Cardiac muscle cell (in vitro differentiated cells and primary cell): ENCODE measurements around the gene FAM83E. TPM values are rescaled to one million over a fixed set of nuclear protein-coding genes. Genes with fewer than 3 reads are reported as not detected.
"Not testable (repeated sequence)": the region's sequence is repeated elsewhere in the genome, so short reads cannot be mapped to it uniquely, and the experiment has no call there.

ENCODE experiments used
- DNase-seq, 2 donors: peaks; one replicate each; pipeline versions ENCODE4 v3.0.0 to v3.0.0-alpha.2; 2010 to 2017; ENCODE audit warnings: low read depth in 1 of 2, low spot score in 1 of 2
- H3K27ac ChIP-seq: fragments of 200-600 bp; sonication (generic); 2 replicates; pipeline ENCODE4 v1.5.1; 2016
- H3K27me3 ChIP-seq: fragments of 200-600 bp; sonication (generic); 2 replicates; pipeline ENCODE4 v1.6.0; 2016; ENCODE audit warnings: control low read depth
- H3K36me3 ChIP-seq: fragments of 200-600 bp; sonication (generic); 2 replicates; pipeline ENCODE4 v1.5.1; 2016; ENCODE audit warnings: control low read depth
- H3K4me1 ChIP-seq: fragments of 200-600 bp; sonication (generic); 2 replicates; pipeline ENCODE4 v1.8.1; 2017; ENCODE audit warnings: low read depth, mild to moderate bottlenecking, mixed run types
- H3K4me3 ChIP-seq: fragments of 200-600 bp; sonication (generic); 2 replicates; pipeline ENCODE4 v1.5.1; 2016; ENCODE audit warnings: mild to moderate bottlenecking
- H3K9me3 ChIP-seq: fragments of 200-600 bp; sonication (generic); 2 replicates; pipeline ENCODE4 v1.5.1; 2017; ENCODE audit warnings: low read depth, mild to moderate bottlenecking, control low read depth
- polyA plus RNA-seq: library from polyadenylated mRNA; unstranded; fragments of >200 nt; fragmentation: Nextera tagmentation; extraction: Ambion mirVana; gene quantifications from 2 replicates; pipeline ENCODE4 v1.2.1, GENCODE V29; 2016
- total RNA-seq: library from RNA; depleted of rRNA; stranded (reverse); fragments of >200 nt; gene quantifications from 2 replicates; pipeline ENCODE4 v1.2.3, GENCODE V29; 2016
- TF ChIP-seq, protein P1 (sequence below): IDR thresholded peaks from 2 replicates; pipeline ENCODE4 v1.5.1; 2012; ENCODE audit warnings: low read depth, mild to moderate bottlenecking, low read length

FAM83E gene
- total and polyA plus RNA-seq, 2 experiments from 2014 or later = 0.60 TPM; not detected in 1

DNA sequence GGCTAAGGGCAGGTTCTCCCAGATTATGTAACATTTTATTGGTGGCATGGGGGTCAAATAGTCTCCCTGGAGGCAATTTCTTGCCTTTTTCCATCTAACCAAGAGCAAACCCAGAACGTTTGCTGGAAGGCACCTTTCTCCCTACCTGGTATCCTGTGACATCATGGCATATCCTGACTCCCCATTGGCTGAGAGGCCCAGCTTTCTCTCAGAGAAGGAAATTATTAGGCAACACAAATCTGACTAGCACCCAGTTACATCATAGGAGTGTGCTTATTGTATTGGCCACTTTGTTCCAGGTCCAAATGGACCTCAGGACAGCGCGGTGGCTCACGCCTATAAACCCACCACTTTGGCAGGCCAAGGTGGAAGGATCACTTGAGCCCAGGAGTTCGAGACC is 44.9 kb upstream of the FAM83E start:
- TF ChIP-seq, protein P1, sequence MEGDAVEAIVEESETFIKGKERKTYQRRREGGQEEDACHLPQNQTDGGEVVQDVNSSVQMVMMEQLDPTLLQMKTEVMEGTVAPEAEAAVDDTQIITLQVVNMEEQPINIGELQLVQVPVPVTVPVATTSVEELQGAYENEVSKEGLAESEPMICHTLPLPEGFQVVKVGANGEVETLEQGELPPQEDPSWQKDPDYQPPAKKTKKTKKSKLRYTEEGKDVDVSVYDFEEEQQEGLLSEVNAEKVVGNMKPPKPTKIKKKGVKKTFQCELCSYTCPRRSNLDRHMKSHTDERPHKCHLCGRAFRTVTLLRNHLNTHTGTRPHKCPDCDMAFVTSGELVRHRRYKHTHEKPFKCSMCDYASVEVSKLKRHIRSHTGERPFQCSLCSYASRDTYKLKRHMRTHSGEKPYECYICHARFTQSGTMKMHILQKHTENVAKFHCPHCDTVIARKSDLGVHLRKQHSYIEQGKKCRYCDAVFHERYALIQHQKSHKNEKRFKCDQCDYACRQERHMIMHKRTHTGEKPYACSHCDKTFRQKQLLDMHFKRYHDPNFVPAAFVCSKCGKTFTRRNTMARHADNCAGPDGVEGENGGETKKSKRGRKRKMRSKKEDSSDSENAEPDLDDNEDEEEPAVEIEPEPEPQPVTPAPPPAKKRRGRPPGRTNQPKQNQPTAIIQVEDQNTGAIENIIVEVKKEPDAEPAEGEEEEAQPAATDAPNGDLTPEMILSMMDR = no peak
- H3K4me1 ChIP-seq = no peaks in the 10 kb centered on the region
- no peaks in the 10 kb centered on the region for H3K36me3 ChIP-seq
- H3K27ac ChIP-seq = no peak overlapping the region
- H3K4me3 ChIP-seq = no peak overlapping the region
- no peaks in the 10 kb centered on the region for H3K9me3 ChIP-seq
- DNase-seq = no peak
- no peaks in the 10 kb centered on the region for H3K27me3 ChIP-seq

DNA sequence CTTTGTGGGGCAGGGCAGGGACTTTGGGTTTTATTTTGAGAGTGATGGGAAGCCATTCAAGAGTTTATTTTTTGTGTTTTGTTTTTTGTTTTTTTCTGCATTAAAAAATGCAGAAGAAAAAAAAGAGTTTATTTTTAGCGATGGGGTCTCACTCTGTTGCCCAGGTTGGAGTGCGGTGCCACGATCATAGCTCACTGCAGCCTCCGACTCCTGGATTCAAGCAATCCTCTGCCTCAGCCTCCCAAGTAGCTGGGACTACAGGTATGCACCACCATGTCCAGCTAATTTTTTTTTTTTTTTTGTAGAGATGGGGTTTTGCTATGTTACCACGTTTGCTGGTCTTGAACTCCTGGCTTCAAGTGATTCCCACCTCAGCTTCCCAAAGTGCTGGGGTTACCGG is 43.6 kb upstream of the FAM83E start:
- Histone ChIP-seq H3K4me3 (no peak overlapping the region), H3K4me1 (no peaks in the 10 kb centered on the region), H3K9me3 (no peaks in the 10 kb centered on the region), H3K27me3 (no peaks in the 10 kb centered on the region), H3K27ac (no peak overlapping the region), H3K36me3 (no peaks in the 10 kb centered on the region)
- no peak for DNase-seq
- TF ChIP-seq, protein P1 = no peak

DNA sequence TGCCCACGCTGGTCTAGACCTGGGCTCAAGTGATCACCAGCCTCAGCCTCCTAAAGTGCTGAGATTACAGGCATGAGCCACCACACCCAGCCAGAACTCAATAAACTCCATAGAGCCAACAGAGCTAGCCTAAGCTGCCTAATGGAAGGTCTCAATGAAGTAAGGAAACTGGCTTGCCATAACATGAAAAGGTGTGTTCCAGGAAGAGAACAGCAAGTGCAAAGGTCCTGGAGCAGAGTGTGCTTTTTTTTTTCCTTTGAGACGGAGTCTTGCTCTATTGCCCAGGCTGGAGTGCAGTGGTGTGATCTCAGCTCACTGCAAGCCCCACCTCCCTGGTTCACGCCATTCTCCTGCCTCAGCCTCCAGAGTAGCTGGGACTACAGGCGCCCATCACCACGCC is 43.0 kb upstream of the FAM83E start:
- H3K9me3 ChIP-seq, H3K4me3 ChIP-seq, H3K4me1 ChIP-seq, H3K36me3 ChIP-seq, H3K27me3 ChIP-seq, DNase-seq, H3K27ac ChIP-seq: not testable (repeated sequence)

DNA sequence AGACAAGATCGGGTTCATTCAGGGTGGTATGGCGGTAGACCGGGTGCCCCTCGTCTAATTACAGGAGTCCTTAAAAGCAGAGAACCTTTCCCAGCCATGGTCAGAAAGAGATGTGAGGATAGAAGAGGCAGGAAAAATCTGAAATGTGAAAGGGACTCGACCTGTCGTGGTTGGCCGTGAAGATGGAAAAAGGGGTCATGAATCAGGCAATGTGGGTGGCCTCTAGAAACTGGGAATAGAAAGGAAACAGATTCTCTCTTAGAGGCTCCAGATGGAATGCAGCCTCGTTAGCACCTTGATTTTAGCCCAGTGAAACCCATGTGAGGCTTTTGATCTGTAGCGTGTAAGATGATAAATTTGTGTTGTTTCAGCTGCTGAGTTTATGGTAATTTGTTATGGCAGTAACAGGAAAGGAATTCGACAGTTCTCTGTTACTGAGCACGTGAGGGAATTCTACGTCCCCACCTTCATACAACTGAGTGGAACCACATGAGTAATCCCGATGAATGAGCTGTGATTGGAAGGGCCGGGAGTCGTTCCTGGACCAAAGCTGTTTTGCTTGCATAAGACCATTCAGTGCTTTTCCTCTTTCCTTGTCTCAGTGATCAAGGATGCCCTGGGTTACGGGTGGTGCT is 42.1 kb upstream of the FAM83E start:
- H3K27ac ChIP-seq = no peak overlapping the region
- TF ChIP-seq, protein P1 = no peak
- no peaks in the 10 kb centered on the region for H3K27me3 ChIP-seq
- DNase-seq = peak in 1 of 2 donors; percentile 76
- no peaks in the 10 kb centered on the region for H3K4me1 ChIP-seq
- no peaks in the 10 kb centered on the region for H3K36me3 ChIP-seq
- H3K4me3 ChIP-seq = no peak overlapping the region
- no peaks in the 10 kb centered on the region for H3K9me3 ChIP-seq

DNA sequence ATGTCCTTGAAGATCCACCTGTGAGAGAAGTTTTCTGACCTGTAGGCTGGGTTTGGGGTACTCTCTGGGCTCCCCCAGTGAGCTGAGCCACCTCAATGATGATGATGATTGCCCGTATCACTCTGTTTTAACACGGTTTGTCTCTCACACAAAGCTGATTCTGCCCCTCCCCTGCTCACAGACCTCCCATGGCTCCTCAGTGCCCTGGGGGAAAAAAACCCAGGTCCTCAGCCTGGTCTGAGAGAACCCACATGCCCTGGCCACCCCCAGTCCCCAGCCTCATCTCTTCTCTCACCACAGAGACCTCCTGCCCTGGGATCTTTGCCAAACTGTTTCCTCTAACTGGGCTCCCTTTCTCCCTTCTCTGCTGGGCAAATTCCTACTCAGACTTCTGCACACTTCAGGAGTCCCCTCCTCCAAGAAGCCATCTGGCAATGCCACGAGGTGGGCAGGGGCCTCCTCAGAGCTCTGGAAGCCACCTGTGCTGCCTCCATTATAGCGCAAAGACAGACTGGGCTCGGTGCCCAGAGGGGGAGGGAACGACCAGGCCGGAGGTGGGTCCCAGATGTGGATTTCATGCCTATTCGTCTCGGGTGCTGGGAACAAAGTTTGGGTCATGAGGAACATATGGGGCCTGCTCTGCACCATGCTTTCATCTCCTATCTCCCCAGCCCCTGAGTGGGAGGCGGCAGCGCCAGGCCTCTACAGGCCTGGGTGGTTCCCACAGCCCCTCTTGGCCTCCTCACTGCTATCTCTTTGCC is 39.6 kb upstream of the FAM83E start:
- no peaks in the 10 kb centered on the region for H3K27me3 ChIP-seq
- DNase-seq = no peak

DNA sequence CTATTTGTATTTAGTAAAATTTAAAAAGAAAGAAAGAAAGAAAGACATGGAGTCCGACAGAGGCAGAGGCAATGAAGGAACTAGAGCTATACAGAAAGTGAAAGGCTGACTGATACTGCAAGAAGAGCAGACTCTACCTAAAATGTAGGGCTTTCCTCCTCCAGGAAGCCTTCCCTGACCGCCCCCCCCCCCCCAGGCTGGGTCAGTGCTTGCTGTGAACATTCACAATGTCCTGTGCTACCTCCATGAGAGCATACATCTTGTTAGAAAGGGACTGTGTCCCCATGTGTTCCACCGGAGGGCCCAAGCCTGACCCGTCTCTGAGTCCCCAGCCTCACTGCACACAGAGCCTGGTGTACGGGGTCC is 36.8 kb upstream of the FAM83E start:
- H3K27ac ChIP-seq = no peak overlapping the region
- DNase-seq = no peak
- H3K36me3 ChIP-seq = no peaks in the 10 kb centered on the region
- H3K9me3 ChIP-seq = no peaks in the 10 kb centered on the region
- TF ChIP-seq, protein P1 = no peak
- no peak overlapping the region for H3K4me3 ChIP-seq
- no peaks in the 10 kb centered on the region for H3K27me3 ChIP-seq
- H3K4me1 ChIP-seq = no peaks in the 10 kb centered on the region

More for the DNA sequence above, 39.6 kb upstream of the FAM83E start:
- TF ChIP-seq, protein P1 = no peak
- Histone ChIP-seq H3K4me1 (no peaks in the 10 kb centered on the region), H3K27ac (no peak overlapping the region), H3K4me3 (no peak overlapping the region), H3K36me3 (no peaks in the 10 kb centered on the region), H3K9me3 (no peaks in the 10 kb centered on the region)
